Common myeloid progenitor, CD34-positive (primary cell): Measurements from ENCODE around the gene LSS.
"Not testable (repeated sequence)": the region's sequence is repeated elsewhere in the genome, so short reads cannot be mapped to it uniquely, and the experiment has no call there.

Experiments used
- CTCF ChIA-PET: fragments of 350-600 bp; sonication (Branson Sonifier 250); formaldehyde crosslinking; loops from one replicate; lab custom pipeline; 2021; ENCODE audit warnings: antibody characterized with exemption; lab: Charles Lee
- POLR2A ChIA-PET: fragments of 350-600 bp; sonication (Branson Sonifier 250); formaldehyde crosslinking; loops from one replicate; lab custom pipeline; 2021; ENCODE audit warnings: antibody characterized with exemption; lab: Charles Lee
- DNase-seq, 3 donors: peaks; one replicate each; pipeline versions ENCODE4 v3.0.0 to v3.0.0-alpha.2; 2013
- H3K27ac ChIP-seq, 2 experiments: 1 replicate in 1 of 2; 2 replicates in 1 of 2; pipeline ENCODE4 v1.7.0; 2013; ENCODE audit warnings: inconsistent platforms in 2 of 2, low read length in 2 of 2, mild to moderate bottlenecking in 2 of 2, low read depth in 1 of 2, moderate library complexity in 1 of 2; ENCODE audit not compliant: severe bottlenecking in 2 of 2, insufficient read depth in 1 of 2, poor library complexity in 1 of 2
- H3K27me3 ChIP-seq, 5 experiments: replicated peaks in 2 of 5; 1 replicate in 3 of 5; 2 replicates in 2 of 5; pipeline versions ENCODE4 v1.6.1 to v1.7.0; 2013; ENCODE audit warnings: low read length in 4 of 5, mild to moderate bottlenecking in 2 of 5, moderate library complexity in 2 of 5, inconsistent platforms in 1 of 5; ENCODE audit not compliant: insufficient read depth in 5 of 5, control insufficient read depth in 4 of 5
- H3K36me3 ChIP-seq, 4 experiments: 1 replicate in 2 of 4; 2 replicates in 2 of 4; pipeline versions ENCODE4 v1.6.1 to v1.7.0; 2013; ENCODE audit warnings: low read length in 3 of 4, control low read depth in 1 of 4, mild to moderate bottlenecking in 1 of 4; ENCODE audit not compliant: control insufficient read depth in 4 of 4, insufficient read depth in 4 of 4
- H3K4me1 ChIP-seq, 4 experiments: 1 replicate in 3 of 4; 2 replicates in 1 of 4; pipeline versions ENCODE4 v1.6.1 to v1.7.1; 2013; ENCODE audit warnings: low read length in 3 of 4, mild to moderate bottlenecking in 3 of 4, control low read depth in 1 of 4, inconsistent platforms in 1 of 4, moderate library complexity in 1 of 4; ENCODE audit not compliant: control insufficient read depth in 4 of 4, insufficient read depth in 4 of 4; ENCODE audit errors: control extremely low read depth in 1 of 4
- H3K4me3 ChIP-seq, 7 experiments: 1 replicate in 4 of 7; 2 replicates in 3 of 7; pipeline versions ENCODE4 v1.5.1 to v1.7.0; 2013; ENCODE audit warnings: mild to moderate bottlenecking in 7 of 7, low read length in 6 of 7, moderate library complexity in 6 of 7, inconsistent platforms in 2 of 7, low read depth in 2 of 7, control low read depth in 1 of 7; ENCODE audit not compliant: insufficient read depth in 4 of 7, control insufficient read depth in 1 of 7; ENCODE audit errors: extremely low read depth in 1 of 7
- H3K9me3 ChIP-seq, 5 experiments: 1 replicate in 4 of 5; 2 replicates in 1 of 5; pipeline versions ENCODE4 v1.6.1 to v1.7.1; 2013; ENCODE audit warnings: low read length in 4 of 5, mild to moderate bottlenecking in 2 of 5, inconsistent platforms in 1 of 5, low read depth in 1 of 5, moderate library complexity in 1 of 5; ENCODE audit not compliant: control insufficient read depth in 4 of 5, insufficient read depth in 2 of 5; ENCODE audit errors: control extremely low read depth in 1 of 5
- WGBS: methylation state at CpG from one replicate; pipeline ENCODE4 v1.1.5; 2013; ENCODE audit not compliant: insufficient coverage; 5-methylcytosine and 5-hydroxymethylcytosine counted together

The LSS gene

DNA sequence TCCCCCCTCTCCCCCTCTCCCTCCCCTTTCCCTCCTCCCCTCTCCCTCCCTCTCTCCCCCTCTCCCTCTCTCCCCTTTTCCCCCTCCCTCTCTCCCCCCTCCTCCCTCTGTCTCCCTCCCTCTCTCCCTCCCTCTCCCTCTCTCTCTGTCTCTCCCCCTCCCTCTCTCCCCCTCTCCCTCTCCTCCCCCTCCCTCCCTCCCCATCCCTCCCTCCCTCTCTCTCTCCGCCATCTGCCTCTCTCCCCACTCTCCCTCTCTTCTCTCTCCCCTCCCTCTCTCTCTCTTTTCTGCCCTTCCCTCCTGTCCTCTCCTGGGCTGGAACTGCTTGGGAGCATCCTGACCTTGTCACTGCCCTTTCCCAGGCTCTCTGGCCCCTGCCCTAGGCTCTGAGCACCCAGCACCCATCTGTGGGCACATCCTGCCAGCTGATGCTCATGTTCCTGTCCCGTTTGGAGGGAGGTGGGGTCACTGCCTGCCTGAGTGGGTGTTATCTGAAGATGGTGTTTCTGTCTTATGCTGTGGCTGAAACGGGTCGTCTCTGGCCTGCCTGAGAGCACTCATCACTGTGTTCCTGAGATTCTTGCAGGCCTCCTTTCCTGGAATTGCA lies 84.0 kb downstream of the LSS start:
- ChIA-PET POLR2A (no interaction called here), CTCF (interaction anchor here (1.0 to 4.7 kb wide), 5 partner anchors 38 to 181 kb away, joined by 4 to 38 read pairs (median 4); partner anchors contain the start of gene MCM3AP)
- WGBS, result 31% methylated on average over 3 of the region's 4 CpGs
- H3K4me1 ChIP-seq, result peaks cover 0 to 7% (median 2%) of the 10 kb centered on the region in 4 experiments
- no peak overlapping the region for H3K27ac ChIP-seq
- H3K36me3 ChIP-seq, result no peaks in the 10 kb centered on the region
- H3K4me3 ChIP-seq, result peak overlapping the region in 1 of 7 experiments; percentile 88
- peaks cover 0 to 2% (median 0%) of the 10 kb centered on the region in 5 experiments for H3K27me3 ChIP-seq
- no peak for DNase-seq
- H3K9me3 ChIP-seq, result peaks cover 0 to 2% (median 0%) of the 10 kb centered on the region in 5 experiments

DNA sequence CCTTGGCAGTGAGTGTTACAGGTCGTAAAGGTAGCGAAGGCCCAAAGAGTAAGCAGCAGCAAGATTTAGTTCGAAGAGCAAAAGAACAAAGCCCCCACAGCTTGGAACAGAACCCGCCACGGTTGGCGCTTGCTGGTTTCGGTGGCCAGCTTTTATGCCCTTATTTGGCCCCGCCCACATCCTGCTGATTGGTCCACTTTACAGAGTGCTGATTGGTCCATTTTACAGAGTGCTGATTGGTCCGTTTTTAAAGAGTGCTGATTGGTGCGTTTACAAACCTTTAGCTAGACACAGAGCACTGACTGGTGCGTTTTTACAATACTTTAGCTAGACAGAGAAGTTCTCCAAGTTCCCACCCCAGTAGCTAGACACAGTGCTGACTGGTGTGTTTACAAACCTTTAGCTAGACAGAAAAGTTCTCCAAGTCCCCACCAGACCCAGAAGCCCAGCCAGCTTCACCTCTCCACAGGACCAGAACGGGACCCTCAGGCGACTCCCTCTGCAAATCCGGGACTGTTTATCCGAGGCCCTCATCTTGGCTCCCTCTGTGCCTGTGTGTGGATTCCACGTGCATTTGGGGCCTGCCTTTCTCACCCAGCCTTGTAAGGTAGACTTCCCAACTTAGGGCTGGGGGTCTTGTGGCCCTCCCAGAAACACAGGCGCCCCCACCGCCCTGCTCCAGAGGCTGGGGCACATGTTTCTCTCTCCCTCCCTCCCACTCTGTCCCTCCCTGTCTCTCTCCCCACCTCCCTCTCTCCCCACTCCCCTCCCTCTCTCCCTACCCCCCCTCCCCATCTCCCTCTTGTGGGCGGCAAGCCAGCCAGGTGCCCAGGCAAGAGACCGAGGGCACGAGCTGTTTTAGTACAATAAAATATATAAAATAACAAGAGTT lies 85.7 kb downstream of the LSS start:
- WGBS, result 92% methylated on average over 16 of the region's 21 CpGs
- no peaks in the 10 kb centered on the region for H3K36me3 ChIP-seq
- H3K9me3 ChIP-seq, result peaks cover 0 to 2% (median 0%) of the 10 kb centered on the region in 5 experiments
- H3K27ac ChIP-seq, result no peak overlapping the region
- ChIA-PET CTCF (interaction anchor here (0.8 to 4.7 kb wide), 17 partner anchors 10 to 183 kb away, joined by 3 to 38 read pairs (median 4); a partner anchor contains a TSS), POLR2A (interaction anchor here (0.8 kb wide), 1 partner anchor 77 kb away, joined by 3 read pairs; no protein-coding TSS in a partner anchor)
- peaks cover 0 to 7% (median 2%) of the 10 kb centered on the region in 4 experiments for H3K4me1 ChIP-seq
- no peak overlapping the region for H3K4me3 ChIP-seq
- DNase-seq, result peak in 2 of 3 donors; percentile 31 to 34
- peaks cover 0 to 4% (median 0%) of the 10 kb centered on the region in 5 experiments for H3K27me3 ChIP-seq

DNA sequence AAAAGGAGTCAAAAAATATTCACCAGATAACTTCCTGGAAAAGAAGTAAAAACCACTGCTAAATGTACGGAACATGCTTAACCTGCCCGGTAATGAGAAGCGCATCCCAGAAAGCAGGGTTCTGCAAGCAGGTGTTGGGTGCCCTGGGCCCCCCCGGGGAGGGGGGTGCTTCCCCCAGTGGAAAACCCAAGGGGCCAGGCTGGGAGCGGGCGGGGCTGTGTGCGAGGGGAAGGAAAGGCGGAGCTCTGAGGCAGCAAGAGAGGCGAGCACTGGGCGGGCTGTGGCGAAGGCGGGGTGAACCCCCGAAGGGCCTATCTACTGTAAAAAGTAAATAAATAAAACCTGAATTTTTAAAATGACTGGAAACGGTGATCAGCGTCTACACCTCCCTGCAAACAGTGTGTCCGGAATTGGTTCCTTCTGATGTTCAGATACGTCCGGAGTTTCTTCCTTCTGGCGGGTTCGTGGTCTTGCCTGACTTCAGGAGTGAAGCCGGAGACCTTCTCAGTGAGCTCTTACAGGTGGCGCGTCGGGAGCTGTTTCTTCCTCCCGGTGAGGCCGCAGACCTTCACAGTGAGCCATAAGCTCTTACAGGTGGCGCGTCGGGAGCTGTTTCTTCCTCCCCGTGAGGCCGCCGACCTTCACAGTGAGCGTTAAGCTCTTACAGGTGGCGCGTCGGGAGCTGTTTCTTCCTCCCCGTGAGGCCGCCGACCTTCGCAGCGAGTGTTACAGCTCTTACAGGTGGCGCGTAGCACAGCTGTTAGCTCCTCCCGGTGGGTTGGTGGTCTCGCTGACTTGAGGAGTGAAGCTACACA lies 86.6 kb downstream of the LSS start:
- CTCF ChIA-PET, result interaction anchor here (0.6 to 4.7 kb wide), 5 partner anchors 11 to 171 kb away, joined by 3 to 38 read pairs (median 8); no protein-coding TSS in a partner anchor
- H3K27ac ChIP-seq, result no peak overlapping the region
- H3K27me3 ChIP-seq, result peaks cover 0 to 5% (median 0%) of the 10 kb centered on the region in 5 experiments
- WGBS, result 94% methylated on average over 39 of the region's 45 CpGs
- peaks cover 0 to 7% (median 2%) of the 10 kb centered on the region in 4 experiments for H3K4me1 ChIP-seq
- no peak overlapping the region for H3K4me3 ChIP-seq
- no peaks in the 10 kb centered on the region for H3K36me3 ChIP-seq
- POLR2A ChIA-PET, result interaction anchor here (0.8 kb wide), 1 partner anchor 76 kb away, joined by 3 read pairs; no protein-coding TSS in a partner anchor
- no peak for DNase-seq
- peaks cover 0 to 2% (median 0%) of the 10 kb centered on the region in 5 experiments for H3K9me3 ChIP-seq

DNA sequence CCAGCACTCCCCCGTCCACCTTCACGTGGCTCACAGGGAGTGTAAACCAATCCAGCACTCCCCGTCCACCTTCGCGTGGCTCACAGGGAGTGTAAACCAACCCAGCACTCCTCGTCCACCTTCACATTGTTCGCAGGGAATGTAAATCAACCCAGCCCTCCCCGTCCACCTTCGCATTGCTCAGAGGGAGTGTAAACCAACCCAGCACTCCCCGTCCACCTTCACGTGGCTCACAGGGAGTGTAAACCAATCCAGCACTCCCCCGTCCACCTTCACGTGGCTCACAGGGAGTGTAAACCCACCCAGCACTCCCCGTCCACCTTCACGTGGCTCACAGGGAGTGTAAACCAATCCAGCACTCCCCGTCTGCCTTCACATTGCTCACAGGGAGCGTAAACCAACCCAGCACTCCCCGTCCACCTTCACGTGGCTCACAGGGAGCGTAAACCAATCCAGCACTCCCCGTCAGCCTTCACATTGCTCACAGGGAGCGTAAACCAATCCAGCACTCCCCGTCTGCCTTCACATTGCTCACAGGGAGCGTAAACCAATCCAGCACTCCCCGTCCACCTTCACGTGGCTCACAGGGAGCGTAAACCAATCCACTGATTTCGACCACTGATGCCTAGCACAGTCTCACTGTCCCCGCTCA lies 88.1 kb downstream of the LSS start:
- H3K4me1 ChIP-seq, H3K27me3 ChIP-seq, H3K36me3 ChIP-seq, H3K4me3 ChIP-seq, H3K27ac ChIP-seq, CTCF ChIA-PET, POLR2A ChIA-PET, H3K9me3 ChIP-seq: not testable (repeated sequence)
- WGBS, result 95% methylated on average over 28 of the region's 29 CpGs
- DNase-seq, result peak in 1 of 3 donors; percentile 20

DNA sequence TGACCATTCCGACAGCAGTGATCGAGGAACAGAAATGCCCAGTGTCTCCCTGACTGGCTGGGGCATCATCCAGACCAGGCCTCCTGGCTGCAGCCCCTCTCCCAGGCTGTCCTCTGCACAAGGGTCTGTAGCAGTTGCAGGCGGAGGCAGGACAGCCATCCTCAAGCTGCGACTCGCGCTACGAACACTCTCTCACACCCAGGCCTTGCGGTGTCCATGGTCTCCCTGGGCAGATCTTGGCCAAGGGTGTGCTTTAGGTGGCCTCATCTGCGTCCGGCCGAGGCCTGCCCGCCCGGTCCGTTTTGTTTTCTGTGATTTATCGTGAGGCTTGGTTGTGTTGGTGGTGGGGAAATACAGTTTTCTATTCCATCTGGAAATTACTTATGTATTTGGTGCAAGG lies 88.9 kb downstream of the LSS start:
- POLR2A ChIA-PET, result interaction anchor here (0.6 kb wide), 1 partner anchor 21 kb away, joined by 3 read pairs; no protein-coding TSS in a partner anchor
- Histone ChIP-seq H3K9me3 (peaks cover 0 to 2% (median 0%) of the 10 kb centered on the region in 5 experiments), H3K4me1 (peaks cover 0 to 7% (median 2%) of the 10 kb centered on the region in 4 experiments), H3K4me3 (no peak overlapping the region), H3K36me3 (no peaks in the 10 kb centered on the region), H3K27ac (no peak overlapping the region), H3K27me3 (peaks cover 0 to 8% (median 0%) of the 10 kb centered on the region in 5 experiments)
- no peak for DNase-seq
- CTCF ChIA-PET, result no interaction called here
- WGBS, result 83% methylated on average over 14 of the region's 15 CpGs

DNA sequence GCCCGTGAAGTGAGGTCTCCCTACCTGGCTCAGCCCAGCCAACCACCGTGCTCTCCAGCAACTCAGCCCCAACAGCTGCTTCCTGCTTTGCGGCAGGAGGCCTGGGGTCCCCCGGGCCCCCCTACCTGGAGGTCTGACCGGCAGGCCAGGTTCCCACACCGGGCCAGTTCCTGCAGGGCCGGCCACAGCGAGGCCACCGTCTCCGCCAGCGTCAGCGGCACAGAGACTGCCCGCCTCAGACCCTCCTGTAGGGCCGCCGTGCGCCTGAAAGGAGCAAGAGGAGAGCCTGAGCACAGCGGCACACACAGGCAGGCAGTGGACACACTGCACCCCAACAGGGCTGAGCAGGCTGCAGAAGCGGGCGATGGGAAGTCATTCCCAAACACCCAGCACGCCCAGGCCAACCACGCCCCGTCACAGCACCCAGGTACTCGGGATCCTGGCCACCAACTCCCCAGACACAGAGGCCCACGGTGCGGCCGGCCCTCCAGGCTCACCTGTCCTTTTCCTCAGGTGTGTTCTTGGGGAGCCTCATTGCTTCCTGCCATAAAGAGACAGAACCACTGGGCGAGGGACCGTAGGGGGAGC lies 90.1 kb downstream of the LSS start:
- WGBS, result 88% methylated on average over 24 of the region's 28 CpGs
- Histone ChIP-seq H3K4me3 (no peak overlapping the region), H3K27ac (no peak overlapping the region), H3K4me1 (no peaks in the 10 kb centered on the region), H3K9me3 (peaks cover 0 to 2% (median 0%) of the 10 kb centered on the region in 5 experiments), H3K27me3 (peaks cover 0 to 8% (median 0%) of the 10 kb centered on the region in 5 experiments), H3K36me3 (no peaks in the 10 kb centered on the region)
- DNase-seq, result no peak
- CTCF ChIA-PET, result no interaction called here
- POLR2A ChIA-PET, result no interaction called here
